ENCODE results near the gene OR4B1.

The OR4B1 gene

GRCh38 chr11:48193876-48194275, 22.7 kb upstream of the OR4B1 start:
- Histone ChIP-seq H4K8ac (ENCODE audit: low read depth, low read length) (no peak overlapping the region), H2BK15ac (ENCODE audit: low read length) (no peak overlapping the region), H2AFZ (ENCODE audit: low read length) (no peak overlapping the region), H3K27me3 (ENCODE audit: control insufficient read depth in 3 of 3, insufficient read depth in 3 of 3, low read depth in 1 of 3, low read length in 3 of 3) (no peaks in the 10 kb centered on the region), H3K18ac (ENCODE audit: low read length) (no peak overlapping the region), H3K4me3 (ENCODE audit: low read length in 2 of 2) (no peak overlapping the region), H3K23ac (ENCODE audit: low read depth, low read length, poor library complexity) (no peak overlapping the region), H2AK5ac (ENCODE audit: low read depth, low read length) (no peak overlapping the region), H3K4ac (ENCODE audit: low read length) (no peak overlapping the region), H2BK12ac (ENCODE audit: low read length) (no peak overlapping the region), H3K36me3 (replicated peaks in 1 of 2; ENCODE audit: control insufficient read depth in 2 of 2, insufficient read depth in 2 of 2, low read length in 2 of 2) (no peaks in the 10 kb centered on the region), H3K14ac (ENCODE audit: low read length) (no peak overlapping the region), H3K79me1 (ENCODE audit: low read depth, low read length) (peaks cover 2% of the 10 kb centered on the region), H3K27ac (replicated peaks; ENCODE audit: low read length) (no peak overlapping the region), H2BK120ac (ENCODE audit: low read depth, low read length) (no peak overlapping the region), H3K4me1 (ENCODE audit: control insufficient read depth in 2 of 2, insufficient read depth in 1 of 2, low read depth in 1 of 2, low read length in 2 of 2) (no peaks in the 10 kb centered on the region), H3K9me3 (replicated peaks in 1 of 2; ENCODE audit: control insufficient read depth in 2 of 2, insufficient read depth in 1 of 2, low read depth in 1 of 2, low read length in 2 of 2) (peaks cover 5 to 14% of the 10 kb centered on the region in 2 donors), H3K9ac (ENCODE audit: low read depth, low read length, poor library complexity) (no peak overlapping the region), H4K91ac (ENCODE audit: low read depth, low read length, poor library complexity) (no peak overlapping the region), H2BK5ac (ENCODE audit: low read length) (no peak overlapping the region), H3K4me2 (ENCODE audit: insufficient read depth, low read length, poor library complexity, severe bottlenecking) (no peak overlapping the region)
- no peak for DNase-seq (ENCODE audit: low spot score)
- no CpG with 5 or more reads among the region's 2 CpGs for WGBS, 2 donors (ENCODE audit: extremely low coverage in 2 of 2, insufficient read length in 2 of 2, insufficient replicate concordance in 1 of 2)

- no peak overlapping the region for H3K18ac ChIP-seq (ENCODE audit: low read length)
- H4K91ac ChIP-seq (ENCODE audit: low read depth, low read length, poor library complexity) = no peak overlapping the region
- H3K27ac ChIP-seq (replicated peaks; ENCODE audit: low read length) = no peak overlapping the region
- H2BK15ac ChIP-seq (ENCODE audit: low read length) = no peak overlapping the region
- no CpG with 5 or more reads among the region's 2 CpGs for WGBS, 2 donors (ENCODE audit: extremely low coverage in 2 of 2, insufficient read length in 2 of 2, insufficient replicate concordance in 1 of 2)
- DNase-seq (ENCODE audit: low spot score) = no peak
- H3K9ac ChIP-seq (ENCODE audit: low read depth, low read length, poor library complexity) = no peak overlapping the region
- H3K79me1 ChIP-seq (ENCODE audit: low read depth, low read length) = no peaks in the 10 kb centered on the region
- no peaks in the 10 kb centered on the region for H3K36me3 ChIP-seq (replicated peaks in 1 of 2; ENCODE audit: control insufficient read depth in 2 of 2, insufficient read depth in 2 of 2, low read length in 2 of 2)
- H3K4me1 ChIP-seq (ENCODE audit: control insufficient read depth in 2 of 2, insufficient read depth in 1 of 2, low read depth in 1 of 2, low read length in 2 of 2) = no peaks in the 10 kb centered on the region
- H2BK5ac ChIP-seq (ENCODE audit: low read length) = no peak overlapping the region
- H4K8ac ChIP-seq (ENCODE audit: low read depth, low read length) = no peak overlapping the region
- H3K14ac ChIP-seq (ENCODE audit: low read length) = no peak overlapping the region
- H3K23ac ChIP-seq (ENCODE audit: low read depth, low read length, poor library complexity) = no peak overlapping the region
- no peak overlapping the region for H3K4me2 ChIP-seq (ENCODE audit: insufficient read depth, low read length, poor library complexity, severe bottlenecking)
- H3K4ac ChIP-seq (ENCODE audit: low read length) = no peak overlapping the region
- no peak overlapping the region for H2AFZ ChIP-seq (ENCODE audit: low read length)
- no peak overlapping the region for H2AK5ac ChIP-seq (ENCODE audit: low read depth, low read length)
- peaks cover 0 to 7% (median 0%) of the 10 kb centered on the region in 3 experiments for H3K27me3 ChIP-seq (ENCODE audit: control insufficient read depth in 3 of 3, insufficient read depth in 3 of 3, low read depth in 1 of 3, low read length in 3 of 3)
- H2BK12ac ChIP-seq (ENCODE audit: low read length) = no peak overlapping the region
- peaks cover 0 to 7% of the 10 kb centered on the region in 2 donors for H3K9me3 ChIP-seq (replicated peaks in 1 of 2; ENCODE audit: control insufficient read depth in 2 of 2, insufficient read depth in 1 of 2, low read depth in 1 of 2, low read length in 2 of 2)
- H3K4me3 ChIP-seq (ENCODE audit: low read length in 2 of 2) = no peak overlapping the region
- H2BK120ac ChIP-seq (ENCODE audit: low read depth, low read length) = no peak overlapping the region
Measured at GRCh38 chr11:48207881-48208280, 8.7 kb upstream of the OR4B1 start.

DNA sequence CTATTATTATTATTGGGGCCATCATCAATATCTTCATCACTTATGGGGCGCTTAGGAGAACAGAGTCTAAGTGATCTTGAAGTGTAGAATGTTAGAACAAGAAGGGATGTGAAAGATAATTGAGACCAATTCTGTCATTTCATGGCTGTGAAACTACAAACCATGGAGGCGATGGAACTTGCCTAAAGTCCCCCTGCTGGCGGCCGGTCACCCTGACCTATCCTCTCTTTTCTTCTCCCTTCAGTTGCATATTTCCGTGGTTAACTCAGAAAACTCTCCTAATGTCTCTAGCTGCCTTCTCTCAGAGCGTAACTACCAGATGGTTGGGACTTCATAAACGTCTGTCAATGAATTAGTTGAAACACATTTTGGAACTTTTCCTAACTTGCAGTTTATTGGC, 6.6 kb upstream of the OR4B1 start:
- no peak overlapping the region for H3K18ac ChIP-seq (ENCODE audit: low read length)
- no peaks in the 10 kb centered on the region for H3K4me1 ChIP-seq (ENCODE audit: control insufficient read depth in 2 of 2, insufficient read depth in 1 of 2, low read depth in 1 of 2, low read length in 2 of 2)
- no peak overlapping the region for H3K4me2 ChIP-seq (ENCODE audit: insufficient read depth, low read length, poor library complexity, severe bottlenecking)
- H3K23ac ChIP-seq (ENCODE audit: low read depth, low read length, poor library complexity) = no peak overlapping the region
- peaks cover 0 to 7% of the 10 kb centered on the region in 2 donors for H3K9me3 ChIP-seq (replicated peaks in 1 of 2; ENCODE audit: control insufficient read depth in 2 of 2, insufficient read depth in 1 of 2, low read depth in 1 of 2, low read length in 2 of 2)
- no peak overlapping the region for H3K27ac ChIP-seq (replicated peaks; ENCODE audit: low read length)
- H4K91ac ChIP-seq (ENCODE audit: low read depth, low read length, poor library complexity) = no peak overlapping the region
- no CpG with 5 or more reads among the region's 7 CpGs for WGBS, 2 donors (ENCODE audit: extremely low coverage in 2 of 2, insufficient read length in 2 of 2, insufficient replicate concordance in 1 of 2)
- H3K9ac ChIP-seq (ENCODE audit: low read depth, low read length, poor library complexity) = no peak overlapping the region
- no peak overlapping the region for H2BK5ac ChIP-seq (ENCODE audit: low read length)
- no peak overlapping the region for H4K8ac ChIP-seq (ENCODE audit: low read depth, low read length)
- H3K27me3 ChIP-seq (ENCODE audit: control insufficient read depth in 3 of 3, insufficient read depth in 3 of 3, low read depth in 1 of 3, low read length in 3 of 3) = peaks cover 0 to 7% (median 0%) of the 10 kb centered on the region in 3 experiments
- no peak overlapping the region for H2AFZ ChIP-seq (ENCODE audit: low read length)
- H3K14ac ChIP-seq (ENCODE audit: low read length) = no peak overlapping the region
- H2BK12ac ChIP-seq (ENCODE audit: low read length) = no peak overlapping the region
- H3K4me3 ChIP-seq (ENCODE audit: low read length in 2 of 2) = no peak overlapping the region
- H3K36me3 ChIP-seq (replicated peaks in 1 of 2; ENCODE audit: control insufficient read depth in 2 of 2, insufficient read depth in 2 of 2, low read length in 2 of 2) = no peaks in the 10 kb centered on the region
- no peak overlapping the region for H2BK15ac ChIP-seq (ENCODE audit: low read length)
- H2BK120ac ChIP-seq (ENCODE audit: low read depth, low read length) = no peak overlapping the region
- no peaks in the 10 kb centered on the region for H3K79me1 ChIP-seq (ENCODE audit: low read depth, low read length)
- DNase-seq (ENCODE audit: low spot score) = no peak
- no peak overlapping the region for H2AK5ac ChIP-seq (ENCODE audit: low read depth, low read length)
- no peak overlapping the region for H3K4ac ChIP-seq (ENCODE audit: low read length)

GRCh38 chr11:48228761-48229160, 12.2 kb downstream of the OR4B1 start:
- Histone ChIP-seq H2AK5ac (ENCODE audit: low read depth, low read length) (no peak overlapping the region), H3K23ac (ENCODE audit: low read depth, low read length, poor library complexity) (peak overlapping the region; percentile 23), H2BK5ac (ENCODE audit: low read length) (no peak overlapping the region), H2BK120ac (ENCODE audit: low read depth, low read length) (no peak overlapping the region), H4K8ac (ENCODE audit: low read depth, low read length) (no peak overlapping the region), H3K4me3 (ENCODE audit: low read length in 2 of 2) (peak overlapping the region in 1 of 2 donors; percentile 51), H3K79me1 (ENCODE audit: low read depth, low read length) (no peaks in the 10 kb centered on the region), H3K14ac (ENCODE audit: low read length) (no peak overlapping the region), H2BK15ac (ENCODE audit: low read length) (no peak overlapping the region), H3K4me1 (ENCODE audit: control insufficient read depth in 2 of 2, insufficient read depth in 1 of 2, low read depth in 1 of 2, low read length in 2 of 2) (no peaks in the 10 kb centered on the region), H3K4ac (ENCODE audit: low read length) (no peak overlapping the region), H3K9ac (ENCODE audit: low read depth, low read length, poor library complexity) (no peak overlapping the region), H2AFZ (ENCODE audit: low read length) (peak overlapping the region; percentile 17), H3K36me3 (replicated peaks in 1 of 2; ENCODE audit: control insufficient read depth in 2 of 2, insufficient read depth in 2 of 2, low read length in 2 of 2) (no peaks in the 10 kb centered on the region), H3K18ac (ENCODE audit: low read length) (no peak overlapping the region), H3K4me2 (ENCODE audit: insufficient read depth, low read length, poor library complexity, severe bottlenecking) (no peak overlapping the region), H3K27ac (replicated peaks; ENCODE audit: low read length) (no peak overlapping the region), H3K9me3 (replicated peaks in 1 of 2; ENCODE audit: control insufficient read depth in 2 of 2, insufficient read depth in 1 of 2, low read depth in 1 of 2, low read length in 2 of 2) (peaks cover 0 to 6% of the 10 kb centered on the region in 2 donors), H2BK12ac (ENCODE audit: low read length) (no peak overlapping the region), H3K27me3 (ENCODE audit: control insufficient read depth in 3 of 3, insufficient read depth in 3 of 3, low read depth in 1 of 3, low read length in 3 of 3) (no peaks in the 10 kb centered on the region), H4K91ac (ENCODE audit: low read depth, low read length, poor library complexity) (no peak overlapping the region)
- no CpG with 5 or more reads among the region's 18 CpGs for WGBS, 2 donors (ENCODE audit: extremely low coverage in 2 of 2, insufficient read length in 2 of 2, insufficient replicate concordance in 1 of 2)
- no peak for DNase-seq (ENCODE audit: low spot score)
